HG02678 (cell line): ENCODE data around the gene SNAP23.
"Not testable (repeated sequence)": the region's sequence is repeated elsewhere in the genome, so short reads cannot be mapped to it uniquely, and the experiment has no call there.

ENCODE experiments used
- ATAC-seq: cut with Tn5 transposase; IDR thresholded peaks from one replicate; pipeline ENCODE4 v1.9.1; 2021; ENCODE audit warnings: mild to moderate bottlenecking, moderate library complexity; ENCODE audit not compliant: unreplicated experiment

Gene SNAP23

GRCh38 chr15:42556550-42557207 lies 61.2 kb downstream of the SNAP23 start:
- ATAC-seq: not testable (repeated sequence)

- ATAC-seq: no peak
Measured at GRCh38 chr15:42558739-42559138, 63.3 kb downstream of the SNAP23 start.

GRCh38 chr15:42575188-42576039 lies 80.0 kb downstream of the SNAP23 start, which contains the start of gene STARD9:
STARD9 (plus strand) TSS chr15:42575606; CDS start chr15:42575716, 110 bp downstream.
- peak; percentile 89 for ATAC-seq

GRCh38 chr15:42576040-42576594 lies 80.7 kb downstream of the SNAP23 start:
- no peak for ATAC-seq

DNA sequence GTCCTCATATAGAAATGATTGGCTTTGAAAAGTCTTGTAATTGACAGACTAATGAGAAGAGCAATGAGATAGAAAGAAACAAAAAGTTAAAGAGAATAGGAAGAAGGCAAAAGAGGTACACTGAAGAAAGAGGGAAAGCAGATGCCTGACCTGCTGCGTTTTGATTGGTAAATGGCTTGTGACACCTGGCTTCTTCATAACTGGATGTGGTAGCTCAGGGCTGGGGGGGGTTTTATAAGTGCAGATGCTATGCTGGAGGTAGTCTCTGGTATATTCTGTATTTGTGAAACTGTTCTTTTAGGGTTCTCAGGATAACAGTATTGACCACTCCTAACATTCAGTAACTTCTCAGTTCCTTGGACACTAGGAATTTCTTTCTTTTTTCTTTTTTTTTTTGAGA lies 81.3 kb downstream of the SNAP23 start:
- ATAC-seq: no peak

GRCh38 chr15:42577514-42578031 lies 82.1 kb downstream of the SNAP23 start:
- ATAC-seq: no peak

DNA sequence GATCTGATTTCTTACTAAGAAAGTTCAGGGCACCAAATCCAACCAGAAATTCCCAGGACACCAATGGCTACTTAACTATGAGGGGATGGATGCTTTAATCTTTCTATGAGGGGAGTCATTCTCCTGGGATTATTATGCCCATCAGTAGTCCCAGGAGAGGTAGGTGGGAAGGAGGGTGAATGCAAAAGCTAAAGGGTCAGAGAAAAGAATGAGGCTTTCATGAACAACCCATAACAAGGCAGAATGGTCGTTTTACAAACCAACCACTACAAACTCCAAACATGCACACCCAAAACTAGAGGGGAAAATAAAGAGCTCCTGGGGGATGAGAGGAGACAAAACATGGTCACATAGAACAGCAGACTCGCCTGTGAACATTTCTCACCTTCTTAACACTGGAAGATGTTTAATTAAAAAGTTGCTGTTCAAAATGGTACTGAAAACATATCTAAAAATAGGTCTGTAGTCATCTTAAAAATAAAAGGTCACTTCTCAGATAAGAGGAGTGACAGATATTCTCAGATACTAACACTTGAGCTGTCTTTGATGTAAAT lies 83.6 kb downstream of the SNAP23 start:
- ATAC-seq: no peak

DNA sequence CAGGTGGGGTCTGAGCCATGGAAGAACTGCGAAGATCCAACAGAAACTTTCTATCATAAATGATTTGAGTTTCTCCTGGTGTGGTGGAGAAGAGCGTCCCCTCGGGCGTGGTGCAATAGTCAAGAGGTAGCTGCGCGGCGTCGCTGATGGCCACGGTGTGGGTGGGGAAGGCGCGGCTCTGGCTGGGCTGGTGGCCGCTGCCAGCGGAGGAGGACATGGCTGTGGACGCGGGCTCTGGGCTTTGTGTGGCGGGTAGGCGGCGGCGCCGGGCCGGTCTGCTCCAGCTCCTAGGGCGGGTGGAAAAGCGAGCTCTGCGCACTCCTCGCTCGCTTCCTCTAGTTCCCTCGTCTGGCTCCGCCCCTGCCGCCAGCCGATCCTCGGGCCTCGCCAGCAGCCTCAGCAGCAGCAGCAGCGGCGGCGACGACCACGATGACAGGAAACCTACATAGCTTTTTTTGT lies 85.9 kb downstream of the SNAP23 start:
- ATAC-seq: peak; percentile 80
